HepG2 (cell line): Measurements from ENCODE around the gene LMNA. TPM values are rescaled to one million over a fixed set of nuclear protein-coding genes. Genes with fewer than 3 reads are reported as not detected.
A peak's percentile ranks its signal among the peaks of the same experiment; 100 is the strongest.

Source experiments
- ATF1 ChIP-seq: IDR thresholded peaks from 2 replicates; pipeline ENCODE4 v1.6.1; 2016; ENCODE audit warnings: mild to moderate bottlenecking, control low read depth
- BCL3 ChIP-seq: sonication (generic); formaldehyde crosslinking; IDR thresholded peaks from 2 replicates; pipeline ENCODE4 v1.5.1; 2020; ENCODE audit warnings: mild to moderate bottlenecking, missing genetic modification reagents, moderate library complexity
- BRD4 ChIP-seq: sonication (generic); formaldehyde crosslinking; IDR thresholded peaks from 2 replicates; pipeline ENCODE4 v1.4.0; 2020; ENCODE audit warnings: missing genetic modification reagents
- BRF2 ChIP-seq: sonication (generic); formaldehyde crosslinking; IDR thresholded peaks from 2 replicates; pipeline ENCODE4 v1.8.1; 2022; ENCODE audit warnings: mild to moderate bottlenecking, missing genetic modification reagents
- CENPBD1 ChIP-seq: sonication (generic); formaldehyde crosslinking; IDR thresholded peaks from 2 replicates; pipeline ENCODE4 v1.8.0; 2022; ENCODE audit warnings: missing genetic modification reagents, low read depth, mild to moderate bottlenecking, borderline replicate concordance
- CENPT ChIP-seq: sonication (generic); formaldehyde crosslinking; IDR thresholded peaks from 2 replicates; pipeline ENCODE4 v1.8.0; 2022; ENCODE audit warnings: low read depth, mild to moderate bottlenecking, moderate library complexity, missing genetic modification reagents
- HDAC6 ChIP-seq: fragments of 200-600 bp; sonication (generic); IDR thresholded peaks from 2 replicates; pipeline ENCODE4 v1.7.0; 2017; ENCODE audit warnings: mild to moderate bottlenecking, antibody characterized with exemption, low read length, low read depth
- MTA3 ChIP-seq: sonication (generic); formaldehyde crosslinking; IDR thresholded peaks from 2 replicates; pipeline ENCODE4 v1.4.0; 2020; ENCODE audit warnings: missing genetic modification reagents
- PAF1 ChIP-seq: IDR thresholded peaks from 2 replicates; pipeline ENCODE4 v1.6.1; 2016; ENCODE audit warnings: missing genetic modification reagents, missing compliant biosample characterization
- RFX1 ChIP-seq: fragments of 450-650 bp; IDR thresholded peaks from 2 replicates; pipeline ENCODE4 v1.6.1; 2017
- SATB2 ChIP-seq: sonication (generic); formaldehyde crosslinking; IDR thresholded peaks from 2 replicates; pipeline ENCODE4 v1.5.0; 2020; ENCODE audit warnings: missing genetic modification reagents
- YEATS2 ChIP-seq: sonication (generic); formaldehyde crosslinking; IDR thresholded peaks from 2 replicates; pipeline ENCODE4 v1.4.0; 2020; ENCODE audit warnings: missing genetic modification reagents, borderline replicate concordance
- ZEB1 ChIP-seq: IDR thresholded peaks from 2 replicates; pipeline ENCODE4 v1.6.1; 2012; ENCODE audit warnings: mild to moderate bottlenecking, low read depth, inconsistent platforms; ENCODE audit not compliant: insufficient replicate concordance
- ZMYM3 ChIP-seq: sonication (generic); formaldehyde crosslinking; IDR thresholded peaks from 2 replicates; pipeline ENCODE4 v1.5.1; 2020; ENCODE audit warnings: mild to moderate bottlenecking, missing genetic modification reagents
- ZNF160 ChIP-seq: sonication (generic); formaldehyde crosslinking; IDR thresholded peaks from 2 replicates; pipeline ENCODE4 v1.8.0; 2022; ENCODE audit warnings: mild to moderate bottlenecking, inconsistent platforms, missing genetic modification reagents
- ZNF232 ChIP-seq: sonication (generic); formaldehyde crosslinking; IDR thresholded peaks from 2 replicates; pipeline ENCODE4 v1.4.0; 2020; ENCODE audit warnings: missing genetic modification reagents, borderline replicate concordance
- ZNF354B ChIP-seq: sonication (generic); formaldehyde crosslinking; IDR thresholded peaks from 2 replicates; pipeline ENCODE4 v1.8.0; 2022; ENCODE audit warnings: mild to moderate bottlenecking, missing genetic modification reagents
- ZNF549 ChIP-seq: sonication (generic); formaldehyde crosslinking; IDR thresholded peaks from 2 replicates; pipeline ENCODE4 v1.5.0; 2020; ENCODE audit warnings: missing genetic modification reagents
- ZNF670 ChIP-seq: sonication (generic); formaldehyde crosslinking; IDR thresholded peaks from 2 replicates; pipeline ENCODE4 v1.8.0; 2022; ENCODE audit warnings: mild to moderate bottlenecking, missing genetic modification reagents, borderline replicate concordance
- ZNF674 ChIP-seq: sonication (generic); formaldehyde crosslinking; IDR thresholded peaks from 2 replicates; pipeline ENCODE4 v1.5.0; 2020; ENCODE audit warnings: low read depth, mild to moderate bottlenecking, missing genetic modification reagents
- ZNF761 ChIP-seq: sonication (generic); formaldehyde crosslinking; conservative IDR thresholded peaks from 2 replicates; pipeline ENCODE4 v1.4.0; 2020; ENCODE audit warnings: mild to moderate bottlenecking, missing genetic modification reagents
- polyA plus RNA-seq, 8 experiments: library from polyadenylated mRNA; depleted of rRNA in 3 of 8; stranded (reverse) in 7 of 8; unstranded in 1 of 8; fragments of >200 nt; fragmentation: Illumina TruSeq in 4 of 8; extraction: Trizol in 4 of 8; gene quantifications; 2 replicates each; pipeline versions ENCODE4 v1.2.1 to v1.2.3, GENCODE V29; 2011 to 2016; ENCODE audit warnings: low read depth in 4 of 8, missing spikeins in 1 of 8, mixed read lengths in 1 of 8; ENCODE audit not compliant: insufficient read depth in 1 of 8
- total RNA-seq, 5 experiments: library from RNA; depleted of rRNA; stranded (reverse); fragments of >200 nt; fragmentation: Illumina TruSeq; extraction: Trizol; gene quantifications; 2 replicates each; pipeline ENCODE4 v1.2.3, GENCODE V29; 2016; ENCODE audit warnings: low read depth in 1 of 5

Gene LMNA
- total and polyA plus RNA-seq, 2 of the 13 experiments (the other 11 are each of a cell fraction or from before 2014, with no cell fraction given) = 107 to 225 TPM

GRCh38 chr1:156082309-156083091 lies 32.0 kb upstream of the LMNA start, which contains the start of gene MEX3A (continued):
- TF ChIP-seq BRF2 (CRISPR knock-in tag) = no peak
- no peak for TF ChIP-seq ZNF670 (CRISPR knock-in tag)
- no peak for TF ChIP-seq BCL3 (CRISPR knock-in tag)
- TF ChIP-seq SATB2 (CRISPR knock-in tag) = no peak
- TF ChIP-seq ZMYM3 (CRISPR knock-in tag) = no peak
- TF ChIP-seq CENPT (CRISPR knock-in tag) = no peak
- TF ChIP-seq RFX1 = no peak
- TF ChIP-seq PAF1 (CRISPR knock-in tag) = no peak
- no peak; the same call in 1 of the 2 replicates for TF ChIP-seq ZNF160 (CRISPR knock-in tag)
- no peak for TF ChIP-seq CENPBD1 (CRISPR knock-in tag)
- TF ChIP-seq ZNF674 = no peak
- TF ChIP-seq ZNF761 (CRISPR knock-in tag) = no peak
- no peak for TF ChIP-seq ZNF354B
- peak; percentile 22; the same call in 1 of the 2 replicates for TF ChIP-seq YEATS2 (CRISPR knock-in tag)
- no peak for TF ChIP-seq ZNF549
- TF ChIP-seq MTA3 (CRISPR knock-in tag) = no peak
- TF ChIP-seq HDAC6 = no peak
- no peak for TF ChIP-seq ATF1
- TF ChIP-seq ZNF232 (CRISPR knock-in tag) = no peak
- no peak for TF ChIP-seq BRD4 (CRISPR knock-in tag)
- TF ChIP-seq ZEB1 = no peak
